Measurements from ENCODE around the gene MRPL20. TPM values are rescaled to one million over a fixed set of nuclear protein-coding genes. Genes with fewer than 3 reads are reported as not detected.

MRPL20 gene
- total RNA-seq, 6 experiments from 2014 or later: 131 to 154 (median 141) TPM

DNA sequence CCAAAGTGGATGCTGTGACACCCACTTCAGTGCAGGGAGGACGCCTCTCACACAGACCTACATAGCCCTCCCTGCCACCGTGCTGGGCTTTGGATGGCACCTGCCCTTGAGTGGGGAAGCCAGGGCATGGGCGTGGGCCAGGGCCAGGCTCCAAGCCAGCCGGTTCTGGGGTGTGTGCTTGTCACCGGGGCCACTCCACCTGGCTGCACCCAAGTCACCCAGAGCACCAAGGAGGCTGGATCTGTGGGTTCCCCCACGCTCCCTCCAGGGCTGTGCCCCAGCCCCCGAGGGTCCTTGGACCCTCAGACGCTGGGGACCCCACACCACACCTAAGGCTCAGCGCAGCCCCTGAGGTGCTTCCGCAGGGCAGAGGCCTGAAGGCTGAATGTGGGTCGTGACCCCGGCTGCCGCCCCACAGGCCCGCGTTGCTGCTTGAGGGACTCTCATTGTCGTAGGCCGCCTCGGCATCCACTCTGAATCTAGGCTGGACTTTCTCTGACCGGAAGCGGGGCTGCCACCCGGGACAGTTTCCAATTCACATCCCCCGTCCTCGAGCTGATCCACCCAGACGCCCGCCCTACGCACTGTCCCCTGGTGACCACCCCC lies 50.2 kb downstream of the MRPL20 start:
- H3K27me3 Mint-ChIP-seq (ENCODE audit: insufficient read depth): peaks cover 16% of the 10 kb centered on the region
- peaks cover 42% of the 10 kb centered on the region for H3K4me1 Mint-ChIP-seq (ENCODE audit: low read depth)
- TF ChIP-seq, protein P1, sequence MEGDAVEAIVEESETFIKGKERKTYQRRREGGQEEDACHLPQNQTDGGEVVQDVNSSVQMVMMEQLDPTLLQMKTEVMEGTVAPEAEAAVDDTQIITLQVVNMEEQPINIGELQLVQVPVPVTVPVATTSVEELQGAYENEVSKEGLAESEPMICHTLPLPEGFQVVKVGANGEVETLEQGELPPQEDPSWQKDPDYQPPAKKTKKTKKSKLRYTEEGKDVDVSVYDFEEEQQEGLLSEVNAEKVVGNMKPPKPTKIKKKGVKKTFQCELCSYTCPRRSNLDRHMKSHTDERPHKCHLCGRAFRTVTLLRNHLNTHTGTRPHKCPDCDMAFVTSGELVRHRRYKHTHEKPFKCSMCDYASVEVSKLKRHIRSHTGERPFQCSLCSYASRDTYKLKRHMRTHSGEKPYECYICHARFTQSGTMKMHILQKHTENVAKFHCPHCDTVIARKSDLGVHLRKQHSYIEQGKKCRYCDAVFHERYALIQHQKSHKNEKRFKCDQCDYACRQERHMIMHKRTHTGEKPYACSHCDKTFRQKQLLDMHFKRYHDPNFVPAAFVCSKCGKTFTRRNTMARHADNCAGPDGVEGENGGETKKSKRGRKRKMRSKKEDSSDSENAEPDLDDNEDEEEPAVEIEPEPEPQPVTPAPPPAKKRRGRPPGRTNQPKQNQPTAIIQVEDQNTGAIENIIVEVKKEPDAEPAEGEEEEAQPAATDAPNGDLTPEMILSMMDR (IDR thresholded peaks at IDR 0.05): no peak
- H3K4me3 Mint-ChIP-seq: peak overlapping the region; percentile 97
- peak overlapping the region; percentile 93 for H3K27ac Mint-ChIP-seq
- no peak for DNase-seq
- peaks cover 17% of the 10 kb centered on the region for H3K36me3 Mint-ChIP-seq (ENCODE audit: low read depth)
- H3K9me3 Mint-ChIP-seq: no peaks in the 10 kb centered on the region

- TF ChIP-seq, protein P1 (IDR thresholded peaks at IDR 0.05): no peak
- Mint-ChIP-seq H3K4me3 (peak overlapping the region; percentile 97), H3K4me1 (ENCODE audit: low read depth) (peaks cover 39% of the 10 kb centered on the region), H3K27me3 (ENCODE audit: insufficient read depth) (peaks cover 16% of the 10 kb centered on the region), H3K36me3 (ENCODE audit: low read depth) (peaks cover 17% of the 10 kb centered on the region), H3K9me3 (no peaks in the 10 kb centered on the region), H3K27ac (peak overlapping the region; percentile 31)
- no peak for DNase-seq
These were observed 50.8 kb downstream of the MRPL20 start for GRCh38 chr1:1356166-1356795.

GRCh38 chr1:1355416-1355815 lies 51.7 kb downstream of the MRPL20 start:
- H3K27me3 Mint-ChIP-seq (ENCODE audit: insufficient read depth): peaks cover 16% of the 10 kb centered on the region
- H3K9me3 Mint-ChIP-seq: no peaks in the 10 kb centered on the region
- H3K27ac Mint-ChIP-seq: no peak overlapping the region
- DNase-seq: peak; percentile 54
- H3K4me1 Mint-ChIP-seq (ENCODE audit: low read depth): peaks cover 30% of the 10 kb centered on the region
- H3K4me3 Mint-ChIP-seq: no peak overlapping the region
- peaks cover 17% of the 10 kb centered on the region for H3K36me3 Mint-ChIP-seq (ENCODE audit: low read depth)
- TF ChIP-seq, protein P1 (IDR thresholded peaks at IDR 0.05): no peak

- H3K27ac Mint-ChIP-seq: no peak overlapping the region
- no peak for DNase-seq
- H3K27me3 Mint-ChIP-seq (ENCODE audit: insufficient read depth): peaks cover 16% of the 10 kb centered on the region
- peaks cover 17% of the 10 kb centered on the region for H3K36me3 Mint-ChIP-seq (ENCODE audit: low read depth)
- peak overlapping the region; percentile 51 for H3K4me3 Mint-ChIP-seq
- no peaks in the 10 kb centered on the region for H3K9me3 Mint-ChIP-seq
- TF ChIP-seq, protein P1 (IDR thresholded peaks at IDR 0.05): no peak
- peaks cover 21% of the 10 kb centered on the region for H3K4me1 Mint-ChIP-seq (ENCODE audit: low read depth)
These were observed 52.5 kb downstream of the MRPL20 start for GRCh38 chr1:1354271-1355247.

- H3K4me3 Mint-ChIP-seq: peak overlapping the region; percentile 69; the same call in 1 of the 2 replicates
These were observed 53.5 kb downstream of the MRPL20 start for GRCh38 chr1:1353389-1354151.

More at GRCh38 chr1:1353389-1354151, 53.5 kb downstream of the MRPL20 start:
- no peak for DNase-seq
- TF ChIP-seq, protein P1 (IDR thresholded peaks at IDR 0.05): no peak
- H3K9me3 Mint-ChIP-seq: no peaks in the 10 kb centered on the region
- peaks cover 13% of the 10 kb centered on the region for H3K4me1 Mint-ChIP-seq (ENCODE audit: low read depth)
- peaks cover 17% of the 10 kb centered on the region for H3K36me3 Mint-ChIP-seq (ENCODE audit: low read depth)
- H3K27me3 Mint-ChIP-seq (ENCODE audit: insufficient read depth): peaks cover 18% of the 10 kb centered on the region
- peak overlapping the region; percentile 84 for H3K27ac Mint-ChIP-seq

Data from HFFc6 (cell line).